ENCODE results near the gene SLC46A1.

- TF ChIP-seq EZH2phosphoT487 (IDR thresholded peaks at IDR 0.05; ENCODE audit: low read depth) (no peak), CTCF (IDR thresholded peaks at IDR 0.05; ENCODE audit: low read depth, low read length) (no peak)
Measured at GRCh38 chr17:28357061-28357900, 48.7 kb downstream of the SLC46A1 start, which contains the start of gene POLDIP2.
